ENCODE data around the gene PODN.

Gene PODN

DNA sequence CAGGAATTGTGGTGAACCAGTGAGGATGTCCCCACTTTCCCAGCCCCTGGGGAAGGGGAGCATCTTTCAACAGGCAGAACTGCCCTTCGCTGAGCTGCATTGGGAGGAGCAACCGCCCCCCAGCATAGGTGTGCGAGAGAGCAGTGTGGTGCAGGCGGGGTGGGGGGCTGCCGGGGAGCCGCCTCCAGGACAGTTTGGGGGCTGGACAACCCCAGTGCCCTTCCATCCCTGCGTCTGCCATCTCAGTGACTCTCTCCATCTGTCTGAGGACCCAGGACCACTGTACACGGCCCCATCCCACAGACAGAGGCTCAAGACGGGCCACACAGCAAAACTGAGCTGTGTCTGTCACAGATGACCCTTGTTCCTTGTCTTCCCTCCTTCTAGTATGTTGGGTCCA, 14.2 kb downstream of the PODN start:
- DNase-seq: no peak

- DNase-seq: no peak
Observed at GRCh38 chr1:53076721-53077598, 14.9 kb downstream of the PODN start.

DNA sequence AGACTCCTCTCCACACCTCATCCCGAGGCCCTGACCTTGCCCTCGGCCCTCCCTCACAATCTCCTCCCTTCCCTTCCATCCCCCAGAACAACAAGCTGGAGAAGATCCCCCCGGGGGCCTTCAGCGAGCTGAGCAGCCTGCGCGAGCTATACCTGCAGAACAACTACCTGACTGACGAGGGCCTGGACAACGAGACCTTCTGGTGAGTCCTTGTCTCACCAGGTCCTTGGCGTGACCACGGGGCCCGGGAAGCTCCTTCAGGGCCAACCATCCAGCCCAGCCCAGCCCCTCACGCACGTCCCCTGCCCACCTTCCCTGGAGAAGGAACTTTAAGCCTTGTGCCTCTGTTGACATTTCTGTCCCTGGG, 15.6 kb downstream of the PODN start:
- no peak for DNase-seq

- DNase-seq: no peak
Observed at GRCh38 chr1:53078333-53079101, 16.5 kb downstream of the PODN start.

- no peak for DNase-seq
Observed at GRCh38 chr1:53079251-53079650, 17.2 kb downstream of the PODN start.

DNA sequence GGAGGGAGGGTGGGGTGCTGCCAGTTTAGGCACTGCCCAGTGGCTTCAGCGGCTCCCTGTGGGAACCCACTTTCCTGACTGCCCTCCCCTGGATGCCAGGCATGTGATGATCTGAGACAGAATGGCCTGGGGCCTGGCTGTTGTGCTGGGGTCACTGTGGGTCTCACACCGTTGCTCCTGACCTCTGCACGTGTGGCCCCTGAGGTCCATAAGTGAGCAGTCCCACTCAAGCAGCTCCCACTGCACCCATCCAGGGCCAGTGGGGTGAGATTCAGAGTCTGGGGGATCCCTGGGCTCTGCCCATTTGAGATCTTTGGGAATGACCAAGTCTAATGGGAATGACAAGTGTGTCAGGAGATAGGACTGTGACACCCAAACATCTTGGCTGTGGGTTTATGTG, 18.0 kb downstream of the PODN start:
- DNase-seq: no peak

DNA sequence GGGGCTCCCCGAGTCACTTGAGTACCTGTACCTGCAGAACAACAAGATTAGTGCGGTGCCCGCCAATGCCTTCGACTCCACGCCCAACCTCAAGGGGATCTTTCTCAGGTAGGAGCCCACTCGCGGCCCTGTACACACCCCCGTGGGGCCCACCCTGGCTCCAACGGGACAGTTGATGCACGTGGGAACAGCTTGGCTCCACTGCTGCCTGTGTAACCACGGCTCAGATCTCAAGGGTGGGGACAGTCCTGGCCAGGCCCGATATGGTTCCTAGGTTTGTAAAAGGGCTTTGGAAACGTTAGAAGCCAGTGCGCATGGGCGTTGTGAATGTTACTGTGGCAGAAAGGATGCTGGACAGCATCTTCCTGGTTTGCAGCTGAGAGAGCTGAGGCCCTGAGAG, 18.8 kb downstream of the PODN start:
- DNase-seq: no peak

GRCh38 chr1:53081384-53082066, 19.5 kb downstream of the PODN start:
- no peak for DNase-seq

DNA sequence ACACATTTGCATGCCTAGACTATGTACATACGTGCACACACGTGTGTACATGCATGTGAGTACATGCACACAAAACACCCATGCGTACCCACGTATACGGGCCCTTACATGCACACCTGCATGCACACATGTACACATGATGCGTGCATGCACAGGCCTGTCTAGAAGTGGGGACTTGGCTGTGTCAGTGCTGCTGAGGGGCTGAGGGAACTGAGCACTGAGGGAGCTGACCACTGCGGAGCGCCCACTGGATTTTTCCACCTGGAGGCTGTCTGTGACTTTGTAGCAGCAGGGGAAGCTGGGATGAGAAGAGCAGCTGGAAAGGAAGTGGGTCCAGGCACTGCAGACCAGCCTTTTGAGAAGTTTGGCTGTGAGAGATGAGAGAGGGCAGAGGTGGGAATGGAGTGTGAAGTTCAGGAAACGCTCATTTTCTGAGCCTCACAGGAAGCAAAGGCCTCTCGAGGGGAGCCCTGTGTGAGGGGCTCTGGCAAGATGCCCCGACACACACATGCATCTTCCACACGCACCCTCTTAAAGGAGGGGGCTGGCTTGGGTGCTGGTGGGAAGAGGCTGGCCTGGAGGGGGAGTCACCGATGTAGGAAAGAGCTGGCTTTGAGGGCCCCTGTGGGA, 20.9 kb downstream of the PODN start:
- DNase-seq: no peak

DNA sequence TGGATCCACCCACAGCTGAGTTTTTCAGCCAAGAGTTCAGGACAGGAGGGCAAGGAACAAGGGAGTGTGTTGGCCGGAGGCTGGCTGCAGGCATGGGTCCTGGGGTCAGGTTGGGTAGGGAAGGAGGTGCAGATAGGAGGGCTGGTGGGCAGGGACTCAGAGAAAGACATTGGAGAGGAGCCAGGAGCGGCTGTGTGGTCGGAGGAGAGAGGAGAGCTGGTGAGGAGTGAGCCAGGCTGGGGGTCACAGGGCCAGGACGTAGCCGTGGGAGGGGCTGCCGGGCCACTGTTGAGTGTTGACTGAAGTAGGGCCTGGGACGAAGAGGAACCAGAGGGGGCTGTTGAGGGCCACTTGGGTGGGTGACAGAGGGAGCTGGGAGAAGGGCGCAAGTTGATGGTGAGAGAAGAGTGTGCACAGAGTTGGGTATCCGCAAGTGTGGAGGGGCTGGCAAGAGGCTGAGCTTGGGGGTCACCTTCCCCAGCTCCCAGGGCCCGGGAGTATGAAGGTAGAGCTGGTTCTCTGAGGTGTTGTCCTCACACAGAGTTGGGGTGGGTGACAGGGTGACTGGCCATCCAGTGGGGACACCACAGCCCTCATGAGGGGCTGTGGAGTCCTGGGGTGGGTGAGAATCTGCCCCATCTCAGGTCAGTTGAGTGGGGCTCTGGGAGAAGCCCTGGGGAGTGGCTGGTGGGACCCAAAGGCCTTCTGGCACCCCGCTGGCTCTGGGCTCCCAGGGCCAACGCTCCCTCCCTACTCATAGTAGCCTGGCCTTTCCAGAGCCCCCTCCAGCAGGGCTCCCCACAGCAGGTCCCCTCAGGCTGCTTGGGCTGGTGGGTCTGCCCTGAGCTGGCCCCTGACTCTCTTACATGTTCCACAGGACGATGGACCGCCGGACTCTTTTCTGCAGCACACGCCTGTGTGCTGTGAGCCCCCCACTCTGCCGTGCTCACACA, 21.9 kb downstream of the PODN start:
- no peak for DNase-seq

GRCh38 chr1:53084589-53084971, 22.6 kb downstream of the PODN start:
- DNase-seq: no peak

DNA sequence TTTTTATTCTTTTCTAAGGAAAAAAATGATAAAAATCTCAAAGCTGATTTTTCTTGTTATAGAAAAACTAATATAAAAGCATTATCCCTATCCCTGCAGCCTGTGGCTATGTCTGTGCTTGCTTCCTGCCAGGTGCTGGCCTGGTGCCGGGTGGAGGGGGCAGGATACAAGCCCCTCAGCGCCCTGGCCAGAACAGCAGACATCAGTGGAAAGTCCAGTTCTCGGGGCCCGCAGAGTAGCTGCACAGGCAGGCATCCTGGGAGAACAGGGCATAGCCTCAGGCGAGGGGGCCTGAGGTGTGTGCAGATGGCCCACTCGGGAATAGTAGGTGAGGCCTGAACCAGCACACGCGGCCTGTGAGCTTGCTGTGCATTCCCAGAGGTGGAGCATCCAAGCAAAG, 23.4 kb downstream of the PODN start:
- DNase-seq: no peak

- no peak for DNase-seq
Observed at GRCh38 chr1:53086491-53087070, 24.6 kb downstream of the PODN start.

- DNase-seq: no peak
Observed at GRCh38 chr1:53087332-53088285, 25.6 kb downstream of the PODN start.

- DNase-seq: no peak
Observed at GRCh38 chr1:53088616-53089300, 26.7 kb downstream of the PODN start.

DNA sequence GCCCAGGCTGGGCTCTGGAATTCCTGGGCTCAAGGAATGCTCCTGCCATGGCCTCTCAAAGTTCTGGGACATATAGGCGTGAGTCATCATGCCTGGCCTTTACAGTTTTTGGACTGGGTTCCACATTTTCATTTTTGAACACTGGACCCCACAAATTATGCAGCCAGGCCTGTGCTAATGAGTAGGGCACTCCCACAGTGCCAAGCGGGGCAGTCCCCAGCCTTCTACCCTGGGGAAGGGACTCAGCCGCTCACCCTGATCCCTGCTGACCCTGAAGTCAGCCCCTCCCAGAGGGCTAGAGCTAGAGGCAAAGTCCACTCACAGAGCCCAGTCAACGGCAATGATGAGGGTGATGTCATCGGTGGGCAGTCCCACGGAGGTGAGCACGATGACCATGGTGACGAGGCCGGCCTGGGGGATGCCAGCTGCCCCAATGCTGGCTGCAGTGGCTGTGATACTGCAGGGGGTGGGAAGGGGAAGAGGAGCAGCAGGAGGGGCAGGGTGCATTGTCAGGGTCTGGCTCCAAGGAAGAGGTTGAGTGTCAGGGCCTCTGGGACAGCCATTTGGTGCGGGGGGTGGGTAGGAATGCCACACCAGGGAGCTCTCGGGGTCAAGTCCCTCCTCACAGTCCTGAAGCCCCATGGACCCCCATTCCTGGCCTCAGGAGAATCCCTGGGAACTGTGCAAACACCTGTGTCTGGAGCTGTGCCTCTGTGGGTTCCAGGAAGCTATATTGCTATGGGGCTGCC, 27.6 kb downstream of the PODN start:
- no peak for DNase-seq

- no peak for DNase-seq
Observed at GRCh38 chr1:53090227-53091147, 28.5 kb downstream of the PODN start.
